HEK293 (cell line): ENCODE data around the gene DNAH6.

ENCODE experiments used
- CTCF ChIA-PET: fragments of 350-600 bp; formaldehyde crosslinking; extraction: SDS; loops from one replicate; lab custom pipeline; 2021; ENCODE audit warnings: antibody characterized with exemption; lab: Yijun Ruan, JAX
- POLR2A ChIA-PET: fragments of 300-600 bp; formaldehyde crosslinking; extraction: SDS; loops from one replicate; lab custom pipeline; 2020; ENCODE audit warnings: antibody characterized with exemption, inconsistent platforms; lab: Yijun Ruan, JAX
- H3K27ac ChIP-seq: fragments of 200-500 bp; sonication (Bioruptor generic); 2 replicates; pipeline ENCODE4 v1.5.1; 2014; ENCODE audit warnings: low read depth, low read length, control low read depth, inconsistent platforms; ENCODE audit errors: extremely low read depth
- H3K36me3 ChIP-seq, 2 experiments: fragments of 200-500 bp in 1 of 2; sonication (Bioruptor generic) in 1 of 2; 1 replicate in 1 of 2; 2 replicates in 1 of 2; pipeline ENCODE4 v1.5.1; 2014 to 2017; ENCODE audit warnings: inconsistent platforms in 2 of 2, low read length in 2 of 2; ENCODE audit not compliant: control insufficient read depth in 2 of 2, insufficient read depth in 1 of 2
- H3K4me1 ChIP-seq: fragments of 200-500 bp; sonication (Bioruptor generic); 2 replicates; pipeline ENCODE4 v1.5.1; 2014; ENCODE audit warnings: mild to moderate bottlenecking, low read length, inconsistent platforms; ENCODE audit not compliant: control insufficient read depth, insufficient read depth
- H3K4me3 ChIP-seq: 2 replicates; pipeline ENCODE4 v1.5.1; 2011; ENCODE audit warnings: low read depth, mild to moderate bottlenecking, control low read depth, low read length, moderate library complexity
- H3K9me3 ChIP-seq: fragments of 200-500 bp; sonication (Bioruptor generic); 2 replicates; pipeline ENCODE4 v1.5.1; 2014; ENCODE audit warnings: low read depth, low read length, inconsistent platforms; ENCODE audit not compliant: control insufficient read depth, insufficient read depth
- BCL11A ChIP-seq: fragments of 450-650 bp; formaldehyde crosslinking; IDR thresholded peaks from 2 replicates; pipeline ENCODE4 v1.5.1; 2016; ENCODE audit warnings: low read depth, missing biosample characterization, missing genetic modification characterization
- CTCF ChIP-seq: fragments of 450-650 bp; formaldehyde crosslinking; IDR thresholded peaks from 2 replicates; pipeline ENCODE4 v1.5.1; 2016; ENCODE audit warnings: missing biosample characterization, missing genetic modification characterization
- KLF9 ChIP-seq: fragments of 450-650 bp; formaldehyde crosslinking; IDR thresholded peaks from 2 replicates; pipeline ENCODE4 v1.5.1; 2016; ENCODE audit warnings: missing biosample characterization, missing genetic modification characterization, low read depth
- PBX3 ChIP-seq: sonication (generic); formaldehyde crosslinking; IDR thresholded peaks from 2 replicates; pipeline ENCODE4 v1.8.1; 2022; ENCODE audit warnings: mild to moderate bottlenecking, moderate library complexity, missing genetic modification reagents
- PRDM4 ChIP-seq: fragments of 450-650 bp; formaldehyde crosslinking; IDR thresholded peaks from 2 replicates; pipeline ENCODE4 v1.5.1; 2017; ENCODE audit warnings: missing biosample characterization, missing genetic modification characterization
- ZBTB44 ChIP-seq: fragments of 450-650 bp; IDR thresholded peaks from 2 replicates; pipeline ENCODE4 v1.5.1; 2018; ENCODE audit warnings: missing biosample characterization, mild to moderate bottlenecking, missing genetic modification characterization
- ZNF140 ChIP-seq: fragments of 450-650 bp; formaldehyde crosslinking; IDR thresholded peaks from 2 replicates; pipeline ENCODE4 v1.5.1; 2016; ENCODE audit warnings: missing biosample characterization, missing genetic modification characterization
- ZNF221 ChIP-seq: fragments of 450-650 bp; formaldehyde crosslinking; IDR thresholded peaks from 2 replicates; pipeline ENCODE4 v1.5.1; 2017; ENCODE audit warnings: missing biosample characterization, missing genetic modification characterization, borderline replicate concordance
- ZNF223 ChIP-seq: fragments of 450-650 bp; formaldehyde crosslinking; IDR thresholded peaks from 2 replicates; pipeline ENCODE4 v1.5.1; 2016; ENCODE audit warnings: missing biosample characterization, missing genetic modification characterization
- ZNF239 ChIP-seq: fragments of 450-650 bp; formaldehyde crosslinking; IDR thresholded peaks from 2 replicates; pipeline ENCODE4 v1.5.1; 2016; ENCODE audit warnings: missing biosample characterization, missing genetic modification characterization
- ZNF26 ChIP-seq: fragments of 450-650 bp; formaldehyde crosslinking; IDR thresholded peaks from 2 replicates; pipeline ENCODE4 v1.5.1; 2016; ENCODE audit warnings: missing biosample characterization, missing genetic modification characterization
- ZNF366 ChIP-seq: fragments of 450-650 bp; formaldehyde crosslinking; conservative IDR thresholded peaks from 2 replicates; pipeline ENCODE4 v1.5.1; 2016; ENCODE audit warnings: missing biosample characterization, missing genetic modification characterization
- ZNF521 ChIP-seq: fragments of 450-650 bp; formaldehyde crosslinking; IDR thresholded peaks from 2 replicates; pipeline ENCODE4 v1.5.1; 2017; ENCODE audit warnings: missing biosample characterization, mild to moderate bottlenecking, missing genetic modification characterization
- ZNF529 ChIP-seq: fragments of 450-650 bp; formaldehyde crosslinking; IDR thresholded peaks from 2 replicates; pipeline ENCODE4 v1.5.1; 2017; ENCODE audit warnings: missing genetic modification characterization, missing biosample characterization; ENCODE audit not compliant: insufficient replicate concordance
- ZNF530 ChIP-seq: fragments of 450-650 bp; formaldehyde crosslinking; IDR thresholded peaks from 2 replicates; pipeline ENCODE4 v1.5.1; 2016; ENCODE audit warnings: low read depth, missing biosample characterization, missing genetic modification characterization
- ZNF544 ChIP-seq: fragments of 450-650 bp; formaldehyde crosslinking; IDR thresholded peaks from 2 replicates; pipeline ENCODE4 v1.5.0; 2017; ENCODE audit warnings: missing biosample characterization, missing genetic modification characterization
- ZNF560 ChIP-seq: fragments of 450-650 bp; formaldehyde crosslinking; IDR thresholded peaks from 2 replicates; pipeline ENCODE4 v1.5.1; 2017; ENCODE audit warnings: missing biosample characterization, missing genetic modification characterization, borderline replicate concordance
- ZNF610 ChIP-seq: fragments of 450-650 bp; formaldehyde crosslinking; IDR thresholded peaks from 2 replicates; pipeline ENCODE4 v1.5.1; 2016; ENCODE audit warnings: missing biosample characterization, missing genetic modification characterization, borderline replicate concordance
- ZNF670 ChIP-seq: fragments of 450-650 bp; formaldehyde crosslinking; IDR thresholded peaks from 2 replicates; pipeline ENCODE4 v1.5.1; 2016; ENCODE audit warnings: missing biosample characterization, missing genetic modification characterization, low read depth

Gene DNAH6

GRCh38 chr2:84674099-84674498 lies 157.8 kb downstream of the DNAH6 start:
- no peak overlapping the region for H3K27ac ChIP-seq
- no peak for TF ChIP-seq ZNF529 (tag by site-specific recombination)
- TF ChIP-seq PRDM4 (tag by site-specific recombination): no peak
- no peak for TF ChIP-seq CTCF (tag by site-specific recombination)
- TF ChIP-seq PBX3 (CRISPR knock-in tag): no peak
- TF ChIP-seq ZBTB44 (tag by site-specific recombination): no peak
- no peak for TF ChIP-seq ZNF560 (tag by site-specific recombination)
- no peak for TF ChIP-seq ZNF530
- TF ChIP-seq ZNF223: no peak
- no peak for TF ChIP-seq ZNF140
- no peak for TF ChIP-seq ZNF610
- no peak for TF ChIP-seq ZNF26 (tag by site-specific recombination)
- no peak for TF ChIP-seq ZNF221 (tag by site-specific recombination)
- TF ChIP-seq ZNF521 (tag by site-specific recombination): no peak
- TF ChIP-seq KLF9 (tag by site-specific recombination): no peak
- no peak for TF ChIP-seq ZNF544 (tag by site-specific recombination)
- no peak for TF ChIP-seq BCL11A (tag by site-specific recombination)
- TF ChIP-seq ZNF366: no peak
- no peak for TF ChIP-seq ZNF670
- TF ChIP-seq ZNF239: no peak
- TF ChIP-seq, all 188 proteins: peak for 0
- Histone ChIP-seq H3K4me1 (no peaks in the 10 kb centered on the region), H3K4me3 (no peak overlapping the region), H3K36me3 (no peaks in the 10 kb centered on the region), H3K9me3 (no peaks in the 10 kb centered on the region)
- CTCF ChIA-PET: interaction anchor here (2.3 kb wide), 1 partner anchor 252 kb away, joined by 5 read pairs; no protein-coding TSS in a partner anchor
- POLR2A ChIA-PET: no interaction called here
